Measurements from ENCODE around the gene SCUBE1.

DNA sequence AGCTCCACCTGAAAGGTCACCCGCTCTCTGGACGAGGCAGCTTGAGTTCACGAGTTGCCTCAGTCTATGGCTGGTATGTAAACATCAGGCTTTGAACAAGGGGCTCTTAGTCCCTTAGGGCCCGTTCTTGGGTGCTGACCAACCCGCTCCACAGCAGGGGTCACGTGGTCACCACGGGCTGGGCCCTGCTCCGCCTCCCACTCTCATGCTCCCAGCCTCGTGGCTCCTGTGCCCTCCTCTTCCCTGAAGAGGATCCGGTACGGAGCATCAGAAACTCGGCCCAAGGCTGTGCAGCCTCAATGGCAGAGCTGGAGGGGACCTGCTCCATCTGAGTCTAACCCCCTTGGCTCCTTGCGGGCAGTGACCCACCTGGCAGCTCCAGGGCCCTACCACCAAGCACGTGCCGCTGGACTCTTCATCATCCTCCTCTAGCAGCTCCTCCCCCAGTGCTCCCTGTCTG, 102.0 kb downstream of the SCUBE1 start:
- TF ChIP-seq, protein P1, sequence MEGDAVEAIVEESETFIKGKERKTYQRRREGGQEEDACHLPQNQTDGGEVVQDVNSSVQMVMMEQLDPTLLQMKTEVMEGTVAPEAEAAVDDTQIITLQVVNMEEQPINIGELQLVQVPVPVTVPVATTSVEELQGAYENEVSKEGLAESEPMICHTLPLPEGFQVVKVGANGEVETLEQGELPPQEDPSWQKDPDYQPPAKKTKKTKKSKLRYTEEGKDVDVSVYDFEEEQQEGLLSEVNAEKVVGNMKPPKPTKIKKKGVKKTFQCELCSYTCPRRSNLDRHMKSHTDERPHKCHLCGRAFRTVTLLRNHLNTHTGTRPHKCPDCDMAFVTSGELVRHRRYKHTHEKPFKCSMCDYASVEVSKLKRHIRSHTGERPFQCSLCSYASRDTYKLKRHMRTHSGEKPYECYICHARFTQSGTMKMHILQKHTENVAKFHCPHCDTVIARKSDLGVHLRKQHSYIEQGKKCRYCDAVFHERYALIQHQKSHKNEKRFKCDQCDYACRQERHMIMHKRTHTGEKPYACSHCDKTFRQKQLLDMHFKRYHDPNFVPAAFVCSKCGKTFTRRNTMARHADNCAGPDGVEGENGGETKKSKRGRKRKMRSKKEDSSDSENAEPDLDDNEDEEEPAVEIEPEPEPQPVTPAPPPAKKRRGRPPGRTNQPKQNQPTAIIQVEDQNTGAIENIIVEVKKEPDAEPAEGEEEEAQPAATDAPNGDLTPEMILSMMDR (conservative IDR thresholded peaks at IDR 0.05) = no peak
- TF ChIP-seq EZH2 (IDR thresholded peaks at IDR 0.05; ENCODE audit: low read depth) = no peak

All from PC-9 (cell line).